Gastrocnemius medialis (tissue), 4 donors: ENCODE measurements around the gene SUSD1. TPM values are rescaled to one million over a fixed set of nuclear protein-coding genes. Genes with fewer than 3 reads are reported as not detected.

Experiments
- ATAC-seq, 2 donors: fragments of 150-250 bp; one replicate each; pipeline ENCODE4 v1.9.1; 2016
- DNase-seq, 2 donors: peaks; one replicate each; pipeline ENCODE4 v3.0.0-alpha.2; 2019
- H3K27ac ChIP-seq, 4 donors: fragments of 200-600 bp; sonication (generic); 1 replicate in 1 of 4; 2 replicates in 3 of 4; pipeline ENCODE4 v1.5.1; 2016 to 2018; ENCODE audit warnings: mild to moderate bottlenecking in 2 of 4, moderate library complexity in 1 of 4
- H3K27me3 ChIP-seq, 3 donors: fragments of 200-600 bp; sonication (generic) in 2 of 3; 1 replicate in 1 of 3; 2 replicates in 2 of 3; pipeline versions ENCODE4 v1.5.1 to v1.6.0; 2016 to 2019; ENCODE audit warnings: mild to moderate bottlenecking in 1 of 3, moderate library complexity in 1 of 3
- H3K36me3 ChIP-seq, 2 donors: fragments of 200-600 bp; sonication (generic) in 1 of 2; one replicate each; pipeline ENCODE4 v1.5.1; 2017 to 2018
- H3K4me1 ChIP-seq, 2 donors: fragments of 200-600 bp; sonication (generic) in 1 of 2; one replicate each; pipeline ENCODE4 v1.5.1; 2016 to 2017; ENCODE audit warnings: mild to moderate bottlenecking in 2 of 2
- H3K4me3 ChIP-seq, 4 donors: fragments of 200-600 bp; sonication (generic) in 3 of 4; 1 replicate in 1 of 4; 2 replicates in 3 of 4; pipeline ENCODE4 v1.5.1; 2016 to 2019; ENCODE audit warnings: mild to moderate bottlenecking in 2 of 4
- H3K9me3 ChIP-seq, 3 donors: fragments of 200-600 bp; sonication (generic) in 2 of 3; 1 replicate in 1 of 3; 2 replicates in 2 of 3; pipeline ENCODE4 v1.5.1; 2016 to 2019
- POLR2A ChIP-seq, 2 donors: fragments of 450-650 bp; IDR thresholded peaks; one replicate each; pipeline ENCODE4 v1.6.1; 2017; ENCODE audit warnings: antibody characterized with exemption in 2 of 2, mild to moderate bottlenecking in 2 of 2, moderate library complexity in 2 of 2
- in situ Hi-C, 4 donors: fragments of 200-750 bp; cut with MboI; loops; one replicate each; pipeline versions ENCODE4 v1.15.0 to v1.8.0; 2017; ENCODE audit warnings: low sequenced_read_pairs in 4 of 4
- intact Hi-C: fragments of 100-400 bp; cut with DNase I; formaldehyde crosslinking; loops from one replicate; pipeline ENCODE4 v1.15.1; 2023; ENCODE audit warnings: low total_unique reads
- total RNA-seq, 4 donors: library from RNA; depleted of rRNA; stranded (reverse); fragments of >200 nt; gene quantifications; one replicate each; pipeline versions ENCODE4 v1.1.0 to v1.2.3, GENCODE V29; 2016
- TF ChIP-seq, protein P1 (sequence below), 5 experiments: fragments of 450-650 bp in 3 of 5; fragments of 200-600 bp in 2 of 5; sonication (generic) in 2 of 5; IDR thresholded peaks in 4 of 5; conservative IDR thresholded peaks in 1 of 5; 1 replicate in 4 of 5; 2 replicates in 1 of 5; pipeline ENCODE4 v1.5.1; 2016 to 2019; ENCODE audit warnings: antibody characterized with exemption in 5 of 5, mild to moderate bottlenecking in 3 of 5, moderate library complexity in 3 of 5

The SUSD1 gene
- total RNA-seq, 4 donors from 2014 or later, result 0.82 to 8.0 (median 2.2) TPM

- no peaks in the 10 kb centered on the region for H3K4me1 ChIP-seq
- no peaks in the 10 kb centered on the region for H3K27me3 ChIP-seq
- ATAC-seq, result no peak
- intact Hi-C loops (no loop called here), in situ Hi-C loops (no loop called here)
- H3K4me3 ChIP-seq, result no peak overlapping the region
- TF ChIP-seq POLR2A (IDR thresholded peaks at IDR 0.05), result no peak
- TF ChIP-seq, protein P1, sequence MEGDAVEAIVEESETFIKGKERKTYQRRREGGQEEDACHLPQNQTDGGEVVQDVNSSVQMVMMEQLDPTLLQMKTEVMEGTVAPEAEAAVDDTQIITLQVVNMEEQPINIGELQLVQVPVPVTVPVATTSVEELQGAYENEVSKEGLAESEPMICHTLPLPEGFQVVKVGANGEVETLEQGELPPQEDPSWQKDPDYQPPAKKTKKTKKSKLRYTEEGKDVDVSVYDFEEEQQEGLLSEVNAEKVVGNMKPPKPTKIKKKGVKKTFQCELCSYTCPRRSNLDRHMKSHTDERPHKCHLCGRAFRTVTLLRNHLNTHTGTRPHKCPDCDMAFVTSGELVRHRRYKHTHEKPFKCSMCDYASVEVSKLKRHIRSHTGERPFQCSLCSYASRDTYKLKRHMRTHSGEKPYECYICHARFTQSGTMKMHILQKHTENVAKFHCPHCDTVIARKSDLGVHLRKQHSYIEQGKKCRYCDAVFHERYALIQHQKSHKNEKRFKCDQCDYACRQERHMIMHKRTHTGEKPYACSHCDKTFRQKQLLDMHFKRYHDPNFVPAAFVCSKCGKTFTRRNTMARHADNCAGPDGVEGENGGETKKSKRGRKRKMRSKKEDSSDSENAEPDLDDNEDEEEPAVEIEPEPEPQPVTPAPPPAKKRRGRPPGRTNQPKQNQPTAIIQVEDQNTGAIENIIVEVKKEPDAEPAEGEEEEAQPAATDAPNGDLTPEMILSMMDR (IDR thresholded peaks at IDR 0.05 in 4 of 5, conservative IDR thresholded peaks at IDR 0.05 in 1 of 5), result no peak
- H3K9me3 ChIP-seq, result no peaks in the 10 kb centered on the region
- DNase-seq, result no peak
- no peaks in the 10 kb centered on the region for H3K36me3 ChIP-seq
- no peak overlapping the region for H3K27ac ChIP-seq
Observed at GRCh38 chr9:112038017-112038408, 137.1 kb downstream of the SUSD1 start.

- H3K9me3 ChIP-seq, result no peaks in the 10 kb centered on the region
- intact Hi-C loops (no loop called here), in situ Hi-C loops (no loop called here)
- H3K4me1 ChIP-seq, result no peaks in the 10 kb centered on the region
- no peak for ATAC-seq
- no peak overlapping the region for H3K27ac ChIP-seq
- H3K27me3 ChIP-seq, result no peaks in the 10 kb centered on the region
- DNase-seq, result no peak
- TF ChIP-seq, protein P1 (IDR thresholded peaks at IDR 0.05 in 4 of 5, conservative IDR thresholded peaks at IDR 0.05 in 1 of 5), result no peak
- no peak for TF ChIP-seq POLR2A (IDR thresholded peaks at IDR 0.05)
- no peak overlapping the region for H3K4me3 ChIP-seq
- no peaks in the 10 kb centered on the region for H3K36me3 ChIP-seq
Observed at GRCh38 chr9:112037281-112038016, 137.6 kb downstream of the SUSD1 start.

DNA sequence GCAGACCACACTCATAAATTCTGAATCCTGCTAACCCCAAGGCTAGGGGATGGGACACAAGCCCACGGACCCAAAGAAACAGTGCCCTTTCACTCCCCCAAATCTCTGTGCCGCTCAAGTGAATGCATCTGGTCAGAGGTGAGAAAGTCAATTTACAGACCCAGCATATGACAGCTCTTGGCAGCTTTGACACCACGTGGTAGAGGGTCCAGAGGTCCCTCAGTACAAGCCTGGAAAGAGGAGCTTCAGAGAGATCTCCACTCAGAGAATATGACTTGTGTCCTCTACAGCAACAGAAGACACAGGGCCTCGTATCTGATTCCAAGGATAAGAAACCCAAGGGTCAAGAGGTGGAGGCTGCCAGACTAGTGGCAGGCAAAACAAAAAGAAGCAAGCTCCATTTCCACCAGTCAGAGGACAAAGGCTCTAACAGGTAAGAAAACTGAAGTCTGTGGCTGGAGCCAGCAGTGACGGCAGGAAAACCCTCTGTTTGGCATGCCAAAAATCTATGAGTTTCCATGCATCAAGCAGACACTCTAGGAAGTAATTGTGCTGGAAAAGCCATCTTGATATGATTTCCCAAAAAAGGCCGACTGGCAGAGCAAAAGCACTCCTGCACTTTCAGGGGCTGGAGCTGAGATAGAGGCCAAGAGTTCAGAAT lies 139.8 kb downstream of the SUSD1 start:
- Histone ChIP-seq H3K36me3 (no peaks in the 10 kb centered on the region), H3K27ac (no peak overlapping the region), H3K4me3 (no peak overlapping the region), H3K27me3 (no peaks in the 10 kb centered on the region), H3K4me1 (no peaks in the 10 kb centered on the region), H3K9me3 (no peaks in the 10 kb centered on the region)
- DNase-seq (no peak), ATAC-seq (no peak)
- in situ Hi-C loops (no loop called here), intact Hi-C loops (no loop called here)
- TF ChIP-seq POLR2A (IDR thresholded peaks at IDR 0.05), result no peak
- TF ChIP-seq, protein P1 (IDR thresholded peaks at IDR 0.05 in 4 of 5, conservative IDR thresholded peaks at IDR 0.05 in 1 of 5), result no peak

DNA sequence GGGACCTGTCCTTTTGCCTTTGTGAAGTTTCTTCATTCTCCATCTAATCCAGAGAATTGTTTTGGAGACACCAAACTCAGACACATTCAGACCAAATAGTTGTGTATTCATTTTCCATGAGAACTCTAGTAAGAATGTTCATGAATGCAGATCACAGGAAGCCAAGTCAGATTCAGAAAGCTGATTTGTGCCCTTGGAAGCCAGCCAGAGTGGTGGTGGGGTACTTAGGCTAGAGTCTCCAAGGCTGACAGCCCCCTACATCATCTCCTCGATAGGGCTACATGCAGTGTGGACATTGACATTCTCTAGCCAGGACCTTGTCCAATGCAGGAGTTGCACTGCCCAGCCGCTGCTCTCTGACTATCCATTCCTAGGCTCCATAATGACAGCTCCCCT lies 140.9 kb downstream of the SUSD1 start:
- in situ Hi-C loops (no loop called here), intact Hi-C loops (no loop called here)
- Histone ChIP-seq H3K9me3 (no peaks in the 10 kb centered on the region), H3K27me3 (no peaks in the 10 kb centered on the region), H3K4me3 (no peak overlapping the region), H3K27ac (no peak overlapping the region), H3K4me1 (no peaks in the 10 kb centered on the region), H3K36me3 (no peaks in the 10 kb centered on the region)
- no peak for DNase-seq
- ATAC-seq, result no peak
- TF ChIP-seq, protein P1 (IDR thresholded peaks at IDR 0.05 in 4 of 5, conservative IDR thresholded peaks at IDR 0.05 in 1 of 5), result no peak
- TF ChIP-seq POLR2A (IDR thresholded peaks at IDR 0.05), result no peak
